WTC11 (cell line): Measurements from ENCODE around the gene GMNC.

Experiments
- CTCF ChIP-seq: fragments of 200-600 bp; IDR thresholded peaks from 2 replicates; pipeline ENCODE4 v1.8.0; 2022; ENCODE audit warnings: antibody characterized with exemption
- SMAD3 ChIP-seq: sonication (generic); formaldehyde crosslinking; IDR thresholded peaks from 2 replicates; pipeline ENCODE4 v1.8.0; 2022; ENCODE audit warnings: missing genetic modification reagents, mild to moderate bottlenecking, borderline replicate concordance
- USF1 ChIP-seq: sonication (generic); formaldehyde crosslinking; IDR thresholded peaks from 2 replicates; pipeline ENCODE4 v1.8.0; 2022; ENCODE audit warnings: mild to moderate bottlenecking, missing genetic modification reagents
- TF ChIP-seq, protein P1 (sequence below): sonication (generic); formaldehyde crosslinking; IDR thresholded peaks from 2 replicates; pipeline ENCODE4 v1.8.1; 2023; ENCODE audit warnings: mild to moderate bottlenecking, missing genetic modification reagents
- TF ChIP-seq, protein P2 (sequence below): sonication (generic); formaldehyde crosslinking; IDR thresholded peaks from 2 replicates; pipeline ENCODE4 v1.8.0; 2022; ENCODE audit warnings: mild to moderate bottlenecking, missing genetic modification reagents
- TF ChIP-seq, protein P3 (sequence below): sonication (generic); formaldehyde crosslinking; IDR thresholded peaks from 2 replicates; pipeline ENCODE4 v1.8.1; 2023; ENCODE audit warnings: mild to moderate bottlenecking, missing genetic modification reagents, borderline replicate concordance

- TF ChIP-seq CTCF (no peak), USF1 (CRISPR knock-in tag) (no peak), SMAD3 (CRISPR knock-in tag) (no peak)
- TF ChIP-seq, protein P1, sequence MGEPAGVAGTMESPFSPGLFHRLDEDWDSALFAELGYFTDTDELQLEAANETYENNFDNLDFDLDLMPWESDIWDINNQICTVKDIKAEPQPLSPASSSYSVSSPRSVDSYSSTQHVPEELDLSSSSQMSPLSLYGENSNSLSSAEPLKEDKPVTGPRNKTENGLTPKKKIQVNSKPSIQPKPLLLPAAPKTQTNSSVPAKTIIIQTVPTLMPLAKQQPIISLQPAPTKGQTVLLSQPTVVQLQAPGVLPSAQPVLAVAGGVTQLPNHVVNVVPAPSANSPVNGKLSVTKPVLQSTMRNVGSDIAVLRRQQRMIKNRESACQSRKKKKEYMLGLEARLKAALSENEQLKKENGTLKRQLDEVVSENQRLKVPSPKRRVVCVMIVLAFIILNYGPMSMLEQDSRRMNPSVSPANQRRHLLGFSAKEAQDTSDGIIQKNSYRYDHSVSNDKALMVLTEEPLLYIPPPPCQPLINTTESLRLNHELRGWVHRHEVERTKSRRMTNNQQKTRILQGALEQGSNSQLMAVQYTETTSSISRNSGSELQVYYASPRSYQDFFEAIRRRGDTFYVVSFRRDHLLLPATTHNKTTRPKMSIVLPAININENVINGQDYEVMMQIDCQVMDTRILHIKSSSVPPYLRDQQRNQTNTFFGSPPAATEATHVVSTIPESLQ (CRISPR knock-in tag): no peak
- TF ChIP-seq, protein P2, sequence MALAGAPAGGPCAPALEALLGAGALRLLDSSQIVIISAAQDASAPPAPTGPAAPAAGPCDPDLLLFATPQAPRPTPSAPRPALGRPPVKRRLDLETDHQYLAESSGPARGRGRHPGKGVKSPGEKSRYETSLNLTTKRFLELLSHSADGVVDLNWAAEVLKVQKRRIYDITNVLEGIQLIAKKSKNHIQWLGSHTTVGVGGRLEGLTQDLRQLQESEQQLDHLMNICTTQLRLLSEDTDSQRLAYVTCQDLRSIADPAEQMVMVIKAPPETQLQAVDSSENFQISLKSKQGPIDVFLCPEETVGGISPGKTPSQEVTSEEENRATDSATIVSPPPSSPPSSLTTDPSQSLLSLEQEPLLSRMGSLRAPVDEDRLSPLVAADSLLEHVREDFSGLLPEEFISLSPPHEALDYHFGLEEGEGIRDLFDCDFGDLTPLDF: no peak
- TF ChIP-seq, protein P3, sequence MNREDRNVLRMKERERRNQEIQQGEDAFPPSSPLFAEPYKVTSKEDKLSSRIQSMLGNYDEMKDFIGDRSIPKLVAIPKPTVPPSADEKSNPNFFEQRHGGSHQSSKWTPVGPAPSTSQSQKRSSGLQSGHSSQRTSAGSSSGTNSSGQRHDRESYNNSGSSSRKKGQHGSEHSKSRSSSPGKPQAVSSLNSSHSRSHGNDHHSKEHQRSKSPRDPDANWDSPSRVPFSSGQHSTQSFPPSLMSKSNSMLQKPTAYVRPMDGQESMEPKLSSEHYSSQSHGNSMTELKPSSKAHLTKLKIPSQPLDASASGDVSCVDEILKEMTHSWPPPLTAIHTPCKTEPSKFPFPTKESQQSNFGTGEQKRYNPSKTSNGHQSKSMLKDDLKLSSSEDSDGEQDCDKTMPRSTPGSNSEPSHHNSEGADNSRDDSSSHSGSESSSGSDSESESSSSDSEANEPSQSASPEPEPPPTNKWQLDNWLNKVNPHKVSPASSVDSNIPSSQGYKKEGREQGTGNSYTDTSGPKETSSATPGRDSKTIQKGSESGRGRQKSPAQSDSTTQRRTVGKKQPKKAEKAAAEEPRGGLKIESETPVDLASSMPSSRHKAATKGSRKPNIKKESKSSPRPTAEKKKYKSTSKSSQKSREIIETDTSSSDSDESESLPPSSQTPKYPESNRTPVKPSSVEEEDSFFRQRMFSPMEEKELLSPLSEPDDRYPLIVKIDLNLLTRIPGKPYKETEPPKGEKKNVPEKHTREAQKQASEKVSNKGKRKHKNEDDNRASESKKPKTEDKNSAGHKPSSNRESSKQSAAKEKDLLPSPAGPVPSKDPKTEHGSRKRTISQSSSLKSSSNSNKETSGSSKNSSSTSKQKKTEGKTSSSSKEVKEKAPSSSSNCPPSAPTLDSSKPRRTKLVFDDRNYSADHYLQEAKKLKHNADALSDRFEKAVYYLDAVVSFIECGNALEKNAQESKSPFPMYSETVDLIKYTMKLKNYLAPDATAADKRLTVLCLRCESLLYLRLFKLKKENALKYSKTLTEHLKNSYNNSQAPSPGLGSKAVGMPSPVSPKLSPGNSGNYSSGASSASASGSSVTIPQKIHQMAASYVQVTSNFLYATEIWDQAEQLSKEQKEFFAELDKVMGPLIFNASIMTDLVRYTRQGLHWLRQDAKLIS: no peak
Observed at GRCh38 chr3:190902292-190902691, 39.8 kb upstream of the GMNC start.
